HCEC 1CT (cell line): ENCODE data around the gene SHOC2.
A peak's percentile ranks its signal among the peaks of the same experiment; 100 is the strongest.

Experiments used
- DNase-seq: peaks from one replicate; pipeline ENCODE4 v3.0.0-alpha.2; 2017

The SHOC2 gene

DNA sequence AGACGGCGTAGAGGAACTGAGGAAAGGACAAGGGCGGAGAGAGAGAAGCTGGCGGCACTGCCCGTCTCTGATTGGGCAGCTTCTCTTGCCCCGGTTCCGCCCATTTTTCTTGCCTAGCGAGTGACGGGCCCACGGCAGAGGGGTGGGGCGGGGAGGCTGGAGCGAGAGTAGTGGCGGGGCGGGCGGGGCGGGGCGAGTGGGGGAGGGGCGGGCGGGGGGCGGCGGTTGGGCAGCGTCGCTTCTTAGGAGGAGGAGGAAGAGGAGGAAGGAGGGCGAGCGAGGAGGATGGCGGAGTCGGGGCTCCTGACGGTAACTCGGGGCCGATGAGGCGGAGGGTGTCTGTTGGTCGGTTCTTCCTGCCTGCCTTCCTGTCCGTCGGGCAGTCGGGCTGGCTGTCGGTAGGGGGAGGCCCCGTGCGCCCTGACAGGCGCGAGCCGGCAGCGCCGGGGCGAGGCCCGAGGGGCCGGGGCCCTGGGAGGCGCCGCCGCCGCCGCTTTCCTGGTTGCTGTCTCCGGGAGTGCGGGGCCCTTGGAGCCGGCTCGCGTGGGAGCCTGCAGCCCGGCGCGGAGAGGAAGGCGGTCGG, at the start of gene SHOC2:
Gene SHOC2, plus strand, starts transcription at position 256 of the 583 bp plus-strand sequence. CDS start 44,755 bp downstream, outside the sequence.
- DNase-seq, result peak; percentile 78

- DNase-seq, result peak; percentile 2
Observed at GRCh38 chr10:110870823-110871297, 48.5 kb upstream of the SHOC2 start.

DNA sequence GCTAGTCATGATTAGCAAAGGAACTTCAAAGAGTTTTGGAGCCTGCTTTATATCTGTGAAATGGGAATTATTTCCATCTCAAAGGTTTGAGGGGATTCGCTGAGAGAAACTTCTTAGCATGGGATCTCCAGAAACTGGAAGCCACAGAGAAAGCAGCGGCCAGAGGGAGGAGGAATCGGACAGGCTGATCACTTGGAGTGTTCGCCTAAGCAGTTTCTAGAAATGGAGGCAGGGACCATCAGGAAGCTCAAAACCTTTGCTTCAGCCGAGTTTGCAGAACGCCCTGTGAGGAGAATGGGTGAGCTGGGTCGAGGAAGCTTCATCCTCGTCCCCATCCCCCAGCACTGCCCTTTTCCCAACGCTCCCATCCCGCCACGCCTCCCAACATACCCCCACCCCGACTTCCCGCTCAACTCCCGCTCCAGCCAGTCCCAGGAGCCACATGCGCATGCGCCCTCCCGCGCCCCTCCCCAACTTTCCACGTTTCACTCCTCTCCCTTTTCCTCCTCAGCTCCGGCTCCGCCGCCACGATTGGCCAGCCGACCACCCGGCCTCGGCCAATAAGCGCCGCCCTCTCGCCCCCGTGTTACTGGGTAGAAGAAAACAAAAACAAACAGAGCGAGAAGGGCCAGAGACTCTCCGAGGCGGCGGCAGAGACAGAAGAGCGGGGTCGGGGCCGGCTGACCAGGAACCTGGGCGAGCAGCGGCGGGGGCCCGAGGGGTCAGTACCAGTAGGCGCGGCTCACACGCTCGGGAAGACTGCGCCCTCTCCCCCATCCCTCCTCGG, 47.9 kb upstream of the SHOC2 start, which contains the start of gene PDCD4:
Gene PDCD4, plus strand, starts transcription at position 631 of the 787 bp plus-strand sequence. CDS start 4,100 bp downstream, outside the sequence.
- peak; percentile 96 for DNase-seq

- peak; percentile 75 for DNase-seq
Observed at GRCh38 chr10:110872145-110872983, 47.0 kb upstream of the SHOC2 start.

DNA sequence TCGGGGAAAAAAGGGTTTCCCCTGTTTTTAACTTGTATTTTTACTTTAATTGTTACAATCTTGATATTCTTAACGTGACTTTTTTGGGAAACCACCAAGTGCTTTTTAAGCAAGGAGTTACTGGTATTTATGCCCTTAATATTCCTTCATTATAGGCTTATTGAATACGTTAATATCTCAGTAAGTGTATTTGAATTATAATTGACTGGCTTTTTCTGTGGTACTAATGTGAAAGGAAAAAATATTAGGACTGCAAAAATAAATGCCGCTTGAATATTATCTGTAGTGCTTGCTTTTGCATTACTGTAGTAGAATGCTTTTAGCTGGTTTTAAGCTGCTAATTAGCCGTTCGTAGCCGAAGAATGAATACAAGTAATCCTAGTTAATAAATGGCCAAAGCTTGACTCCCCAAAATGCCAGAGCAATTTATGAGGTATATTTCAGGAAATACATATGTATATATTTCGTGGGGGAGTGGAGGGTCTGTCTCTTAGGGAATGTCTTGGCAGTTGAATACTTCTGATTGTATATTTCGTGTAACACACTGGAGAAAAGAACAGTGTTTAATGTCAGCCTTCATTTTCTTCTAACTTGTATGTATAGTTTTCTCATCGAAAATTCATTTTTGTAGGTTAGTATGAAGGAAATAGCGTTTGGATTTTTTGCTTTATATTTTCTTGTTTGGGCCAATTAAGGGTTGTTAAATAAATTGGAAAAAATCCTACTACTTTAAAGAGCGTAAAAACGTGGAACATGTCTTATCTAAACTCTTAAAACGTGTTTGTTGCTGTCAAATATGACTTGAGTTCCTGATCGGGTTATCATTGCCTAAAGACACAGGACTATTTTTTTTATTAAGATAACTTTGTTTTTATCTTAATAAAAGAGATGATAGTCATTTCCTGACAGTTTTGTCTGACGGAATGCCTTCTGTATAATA, 46.1 kb upstream of the SHOC2 start:
- no peak for DNase-seq

- no peak for DNase-seq
Observed at GRCh38 chr10:110873951-110874350, 45.5 kb upstream of the SHOC2 start.

- DNase-seq, result no peak
Observed at GRCh38 chr10:110876000-110876399, 43.4 kb upstream of the SHOC2 start.

- DNase-seq, result no peak
Observed at GRCh38 chr10:110876788-110877187, 42.6 kb upstream of the SHOC2 start.

DNA sequence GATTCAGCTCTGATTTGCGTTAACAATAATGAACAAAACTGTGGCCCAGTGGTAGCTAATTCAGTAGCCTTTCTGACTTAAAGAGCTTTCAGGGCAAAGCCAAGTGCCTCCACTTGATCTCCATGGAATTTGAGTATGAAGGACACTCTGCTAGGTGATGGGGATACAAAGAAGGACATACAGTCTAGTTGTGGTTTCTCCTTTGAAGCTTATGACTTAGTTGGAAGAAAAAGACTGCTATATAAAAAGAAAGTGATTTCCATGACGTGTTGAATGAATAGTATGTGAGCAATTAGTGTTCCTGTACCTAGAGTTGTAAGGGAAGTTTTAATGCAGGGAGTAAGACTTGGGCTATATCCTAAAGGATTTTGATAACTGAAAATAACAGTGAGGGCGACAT, 39.4 kb upstream of the SHOC2 start:
- no peak for DNase-seq

DNA sequence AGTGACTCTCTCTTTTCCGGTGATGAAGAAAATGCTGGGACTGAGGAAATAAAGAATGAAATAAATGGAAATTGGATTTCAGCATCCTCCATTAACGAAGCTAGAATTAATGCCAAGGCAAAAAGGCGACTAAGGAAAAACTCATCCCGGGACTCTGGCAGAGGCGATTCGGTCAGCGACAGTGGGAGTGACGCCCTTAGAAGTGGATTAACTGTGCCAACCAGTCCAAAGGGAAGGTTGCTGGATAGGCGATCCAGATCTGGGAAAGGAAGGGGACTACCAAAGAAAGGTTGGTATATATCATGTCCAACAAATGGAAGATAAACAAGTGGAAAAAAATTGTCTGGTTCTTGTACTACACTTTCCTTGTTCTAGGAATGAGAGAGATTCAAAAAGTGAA, 38.2 kb upstream of the SHOC2 start:
- DNase-seq, result no peak

- no peak for DNase-seq
Observed at GRCh38 chr10:110881905-110882304, 37.5 kb upstream of the SHOC2 start.

DNA sequence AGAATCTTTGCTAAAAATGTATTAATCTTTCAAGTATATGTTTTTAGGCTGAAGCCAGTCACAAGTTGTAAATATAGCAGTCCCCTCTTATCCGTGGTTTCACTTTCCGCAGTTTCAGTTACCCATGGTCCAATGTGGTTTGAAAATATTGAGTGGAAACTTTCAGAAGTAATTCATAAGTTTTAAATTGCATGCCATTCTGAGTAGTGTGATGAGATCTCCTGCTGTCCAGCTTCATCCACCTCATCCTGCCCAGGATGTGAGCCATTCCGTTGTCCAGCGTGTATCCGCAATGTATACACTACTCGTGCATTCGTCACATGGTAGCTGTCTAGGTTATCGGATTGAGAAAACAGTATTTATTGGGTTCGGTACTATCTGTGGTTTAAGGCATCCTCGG, 35.5 kb upstream of the SHOC2 start:
- no peak for DNase-seq

DNA sequence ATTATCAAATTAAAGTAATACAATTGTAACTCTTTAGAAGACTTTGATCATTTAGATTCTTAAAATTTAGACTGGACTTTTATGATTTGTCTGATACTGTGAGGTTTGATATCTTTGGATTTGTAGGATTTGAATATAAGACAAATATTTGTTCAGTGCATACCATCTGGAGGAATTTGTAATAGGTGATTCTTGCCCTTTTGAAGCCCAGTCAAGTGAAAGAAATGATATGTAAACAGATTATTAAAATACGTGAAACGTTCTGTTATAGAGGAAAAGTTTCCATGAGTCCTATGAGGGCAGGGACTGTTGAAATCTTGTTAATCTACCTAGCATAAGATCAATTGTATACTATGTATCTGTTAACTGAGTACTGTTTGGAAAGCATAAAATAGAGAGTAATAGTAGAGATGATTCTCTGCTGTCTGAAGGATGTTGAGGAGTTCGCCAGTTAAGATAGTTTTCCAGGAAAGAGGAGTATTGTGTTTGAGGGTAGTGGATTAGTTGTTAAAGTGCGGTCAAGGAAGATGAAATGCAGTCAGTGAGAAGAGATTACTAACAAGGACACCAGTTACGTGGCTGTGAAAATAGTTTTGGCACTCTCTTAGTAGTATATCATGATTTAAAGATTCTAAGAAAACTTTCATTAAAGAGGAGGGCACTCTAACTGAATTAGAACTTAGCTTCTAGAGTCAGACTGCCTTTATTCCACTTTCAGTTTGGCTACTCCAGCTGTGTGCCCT, 33.3 kb upstream of the SHOC2 start:
- DNase-seq, result no peak

DNA sequence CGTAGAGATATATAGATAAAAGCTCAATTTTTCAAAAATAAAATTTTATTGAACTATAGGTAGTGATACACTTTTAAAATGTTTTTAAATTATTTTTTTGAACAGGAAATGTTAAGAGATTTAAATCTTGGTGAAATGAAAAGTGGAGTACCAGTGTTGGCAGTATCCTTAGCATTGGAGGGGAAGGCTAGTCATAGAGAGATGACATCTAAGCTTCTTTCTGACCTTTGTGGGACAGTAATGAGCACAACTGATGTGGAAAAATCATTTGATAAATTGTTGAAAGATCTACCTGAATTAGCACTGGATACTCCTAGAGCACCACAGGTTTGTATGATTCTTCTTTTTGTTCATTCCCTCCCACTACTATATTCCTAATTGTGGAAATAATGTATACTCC, 31.8 kb upstream of the SHOC2 start:
- DNase-seq, result no peak

- DNase-seq, result no peak
Observed at GRCh38 chr10:110892602-110893288, 26.7 kb upstream of the SHOC2 start.

DNA sequence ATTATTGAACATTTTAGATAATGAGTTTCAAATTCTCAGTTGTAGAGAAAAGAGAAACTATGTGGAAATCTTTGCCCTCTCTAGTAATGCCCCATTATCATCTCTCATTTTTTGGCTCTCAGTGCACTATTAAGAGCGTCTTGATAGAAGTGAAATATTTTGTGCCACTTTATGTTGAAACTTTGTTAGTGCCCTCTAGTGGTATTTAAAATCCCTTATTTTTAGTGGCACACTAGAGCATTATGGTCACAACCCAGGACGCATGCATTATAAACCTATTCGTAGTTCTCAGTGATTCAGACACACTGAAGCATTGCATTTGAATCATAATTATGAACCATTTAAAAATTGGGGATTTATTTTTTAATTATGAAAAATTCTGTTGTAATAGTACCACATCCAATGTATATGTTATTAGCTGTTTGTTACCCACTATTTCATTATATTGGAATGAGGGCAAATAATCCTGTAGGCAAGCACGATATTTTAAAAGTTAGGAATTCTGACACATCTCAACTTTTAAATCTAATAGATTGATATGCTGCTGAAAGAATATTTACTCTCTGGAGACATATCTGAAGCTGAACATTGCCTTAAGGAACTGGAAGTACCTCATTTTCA, 25.7 kb upstream of the SHOC2 start:
- DNase-seq, result peak; percentile 51

GRCh38 chr10:110897184-110897583, 22.2 kb upstream of the SHOC2 start:
- no peak for DNase-seq

DNA sequence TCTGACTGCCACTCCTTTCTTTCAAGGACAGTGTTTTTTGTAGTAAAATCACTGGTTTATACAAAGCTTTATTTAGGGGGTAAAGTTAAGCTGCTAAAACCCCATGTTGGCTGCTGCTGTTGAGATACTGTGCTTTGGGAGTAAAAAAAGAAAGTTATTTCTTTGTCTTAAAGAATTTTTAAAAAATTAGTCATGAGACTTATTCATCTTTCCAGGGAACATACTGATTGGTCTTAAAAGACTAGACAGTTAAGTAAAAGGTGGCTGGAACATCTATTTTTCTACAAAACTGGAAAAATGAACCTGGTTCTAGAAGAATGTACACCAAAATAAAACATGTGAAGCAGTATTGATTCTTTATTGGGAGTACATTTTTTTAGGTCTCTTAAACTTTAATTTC, 21.0 kb upstream of the SHOC2 start:
- DNase-seq, result peak; percentile 38

GRCh38 chr10:110900983-110901382, 18.4 kb upstream of the SHOC2 start:
- no peak for DNase-seq
